ENCODE data around the gene SYNCRIP. TPM values are rescaled to one million over a fixed set of nuclear protein-coding genes. Genes with fewer than 3 reads are reported as not detected.
A peak's percentile ranks its signal among the peaks of the same experiment; 100 is the strongest.

Gene SYNCRIP
- total and polyA plus RNA-seq, 2 of the 4 experiments (the other 2 are of a cell fraction) = 50.1 to 59.3 TPM

DNA sequence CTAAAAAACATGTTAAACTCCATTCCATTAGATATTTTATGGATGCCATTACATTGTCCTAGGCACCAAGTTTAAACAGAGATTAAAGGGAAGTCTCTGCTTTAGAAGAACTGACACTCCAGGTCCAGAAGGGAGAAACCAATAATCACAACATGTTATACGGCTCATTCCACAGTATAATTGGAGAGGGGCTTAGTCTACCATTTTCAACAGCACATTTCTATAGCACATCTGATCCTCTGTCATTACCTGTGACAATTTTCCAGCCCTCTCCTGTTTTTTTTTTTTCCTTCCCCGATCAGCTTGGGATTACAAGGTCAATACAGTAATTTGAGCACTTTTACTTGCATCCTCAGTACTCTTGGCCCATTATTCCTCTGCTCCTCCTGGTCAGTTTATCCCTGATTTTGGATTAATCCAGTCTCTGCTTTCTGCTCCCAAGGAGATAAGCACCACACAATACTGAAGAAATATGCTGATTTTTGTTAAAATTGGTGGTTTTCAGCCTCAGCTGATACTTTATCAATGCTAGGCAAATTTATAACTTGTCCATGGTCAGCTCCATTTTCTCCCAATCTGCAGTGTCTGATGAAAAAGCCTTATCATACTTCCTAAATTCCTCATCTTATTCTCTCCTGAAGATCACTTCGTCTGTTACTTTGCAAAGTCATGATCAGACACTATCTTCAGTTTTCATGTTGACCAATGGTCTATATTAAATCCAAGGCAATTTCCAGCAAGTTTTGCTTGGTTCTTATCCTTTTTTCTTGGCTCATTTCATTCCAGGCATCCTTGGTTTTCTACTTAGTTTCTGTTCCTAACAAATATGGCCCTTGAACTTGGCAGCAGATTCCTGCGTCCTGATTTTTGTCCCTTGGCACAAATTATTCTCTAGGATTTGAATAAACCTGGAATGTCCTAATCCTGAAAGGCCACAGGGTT is 30.8 kb upstream of the SYNCRIP start:
- WGBS, 2 experiments (ENCODE audit: extremely low coverage in 2 of 2, insufficient read length in 1 of 2) = 71% methylated on average over 1 of the region's 4 CpGs; no CpG with 5 or more reads in 1 of the 2 experiments
- H3K56ac ChIP-seq (ENCODE audit: extremely low read depth, insufficient read depth, low read length) = no peak overlapping the region
- no peak overlapping the region for H3K4ac ChIP-seq (ENCODE audit: low read depth, low read length)
- ATAC-seq (ENCODE audit: low read depth) (no peak), DNase-seq (no peak)
- H3K27me3 ChIP-seq (ENCODE audit: control insufficient read depth, insufficient read depth, low read length) = no peaks in the 10 kb centered on the region
- H2BK15ac ChIP-seq (ENCODE audit: low read depth, low read length) = no peak overlapping the region
- no peak overlapping the region for H2AFZ ChIP-seq (replicated peaks; ENCODE audit: low read length, poor library complexity)
- H3K79me1 ChIP-seq (ENCODE audit: low read depth in 1 of 2, low read length in 2 of 2) = peaks cover 6 to 47% of the 10 kb centered on the region in 2 experiments; a peak in 3 of 4 replicates
- H3K9ac ChIP-seq (ENCODE audit: low read depth, low read length) = no peak overlapping the region
- POLR2A ChIA-PET (ENCODE audit: unreplicated experiment) = no interaction called here
- H3K27ac ChIP-seq (ENCODE audit: insufficient read depth, low read length) = no peak overlapping the region
- peaks cover 11% of the 10 kb centered on the region for H3K36me3 ChIP-seq (ENCODE audit: control insufficient read depth, insufficient read depth, low read length)
- H2BK120ac ChIP-seq (ENCODE audit: low read depth, low read length) = no peak overlapping the region
- no peak overlapping the region for H3K4me2 ChIP-seq (ENCODE audit: low read depth, low read length)
- no peak overlapping the region for H3K4me3 ChIP-seq (ENCODE audit: insufficient read depth, low read depth, low read length)
- 0 out of 2 replicates have a peak, but pooled peaks cover 5% of the 10 kb centered on the region for H3K4me1 ChIP-seq (ENCODE audit: control insufficient read depth, insufficient read depth, low read length)
- TF ChIP-seq MXI1 (IDR thresholded peaks at IDR 0.05; ENCODE audit: borderline replicate concordance, low read depth, low read length) (no peak), POLR2A (IDR thresholded peaks at IDR 0.05; ENCODE audit: low read depth, low read length) (peak; percentile 31), SMC3 (IDR thresholded peaks at IDR 0.05; ENCODE audit: low read depth, low read length) (no peak), MAZ (IDR thresholded peaks at IDR 0.05; ENCODE audit: borderline replicate concordance, low read depth, low read length) (no peak), RCOR1 (IDR thresholded peaks at IDR 0.05; ENCODE audit: insufficient replicate concordance, low read length) (no peak)
- H4K20me1 ChIP-seq (ENCODE audit: insufficient read depth, low read length) = peaks cover 44% of the 10 kb centered on the region
- CTCF ChIA-PET = interaction anchor here (0.6 to 0.8 kb wide), 2 partner anchors 34 to 44 kb away, joined by 3 read pairs; no protein-coding TSS in a partner anchor
- H4K5ac ChIP-seq (ENCODE audit: low read depth, low read length) = no peak overlapping the region
- dilution Hi-C loops (cut with HindIII; ENCODE audit: low sequenced_read_pairs, unreplicated experiment) (no loop called here), intact Hi-C loops (cut with micrococcal nuclease) (loop anchor here (10.0 kb wide), 2 partner anchors 49 to 219 kb away; partner anchors contain the start of gene NT5E), in situ Hi-C loops (cut with MboI; ENCODE audit: low sequenced_read_pairs) (loop anchor here (10.0 kb wide), 2 partner anchors 49 to 219 kb away; partner anchors contain the start of gene NT5E)
- H2BK5ac ChIP-seq (ENCODE audit: low read depth, low read length, poor library complexity, severe bottlenecking) = no peak overlapping the region
- H3K9me3 ChIP-seq (ENCODE audit: control insufficient read depth, insufficient read depth, low read length) = no peaks in the 10 kb centered on the region
- peaks cover 7% of the 10 kb centered on the region; the same call in 1 of the 2 replicates for H3K9me1 ChIP-seq (ENCODE audit: insufficient read depth, low read length)
- BruUV-seq (replicated peaks) = no TSS peak
- H2AK9ac ChIP-seq (replicated peaks; ENCODE audit: low read depth, low read length, poor library complexity) = no peak overlapping the region
- H4K91ac ChIP-seq (ENCODE audit: insufficient read depth, low read depth, low read length) = no peak overlapping the region
- H2BK20ac ChIP-seq (ENCODE audit: low read depth, low read length) = no peak overlapping the region
- H4K8ac ChIP-seq (ENCODE audit: low read depth in 2 of 2, low read length in 2 of 2) = no peak overlapping the region; a peak in 1 of 4 replicates
- no peak overlapping the region; the same call in 1 of the 2 replicates for H3K14ac ChIP-seq (replicated peaks; ENCODE audit: low read depth, low read length)
- no peak overlapping the region for H2AK5ac ChIP-seq (ENCODE audit: low read depth, low read length)
- no peak overlapping the region for H3K18ac ChIP-seq (ENCODE audit: low read depth, low read length)
- H3K23ac ChIP-seq (ENCODE audit: low read depth, low read length) = no peak overlapping the region

Measured in IMR-90 (cell line).